Mesodermal cell (in vitro differentiated cells): ENCODE data around the gene CITED2.

ENCODE experiments used
- H3K27ac ChIP-seq: 2 replicates; pipeline ENCODE4 v1.7.0; 2013; ENCODE audit warnings: mild to moderate bottlenecking, low read depth, low read length, moderate library complexity; ENCODE audit not compliant: severe bottlenecking
- H3K36me3 ChIP-seq: 2 replicates; pipeline ENCODE4 v1.7.1; 2013; ENCODE audit warnings: mild to moderate bottlenecking, low read length, moderate library complexity; ENCODE audit not compliant: control insufficient read depth, insufficient read depth
- H3K4me1 ChIP-seq: one replicate; pipeline ENCODE4 v1.7.1; 2013; ENCODE audit warnings: mild to moderate bottlenecking, low read length; ENCODE audit not compliant: insufficient read depth, control insufficient read depth, poor library complexity, severe bottlenecking
- H3K4me3 ChIP-seq: 2 replicates; pipeline ENCODE4 v1.7.0; 2013; ENCODE audit warnings: low read length, control low read depth, mild to moderate bottlenecking; ENCODE audit not compliant: insufficient read depth, poor library complexity, severe bottlenecking; ENCODE audit errors: extremely low read depth
- H3K9me3 ChIP-seq: 2 replicates; pipeline ENCODE4 v1.7.1; 2013; ENCODE audit warnings: mild to moderate bottlenecking, low read length, moderate library complexity; ENCODE audit not compliant: control insufficient read depth
- WGBS, 2 experiments: methylation state at CpG; one replicate each; pipeline ENCODE4 v1.1.5; 2013; ENCODE audit warnings: missing lambda C conversion rate in 2 of 2; ENCODE audit not compliant: insufficient coverage in 2 of 2; 5-methylcytosine and 5-hydroxymethylcytosine counted together

CITED2 gene

DNA sequence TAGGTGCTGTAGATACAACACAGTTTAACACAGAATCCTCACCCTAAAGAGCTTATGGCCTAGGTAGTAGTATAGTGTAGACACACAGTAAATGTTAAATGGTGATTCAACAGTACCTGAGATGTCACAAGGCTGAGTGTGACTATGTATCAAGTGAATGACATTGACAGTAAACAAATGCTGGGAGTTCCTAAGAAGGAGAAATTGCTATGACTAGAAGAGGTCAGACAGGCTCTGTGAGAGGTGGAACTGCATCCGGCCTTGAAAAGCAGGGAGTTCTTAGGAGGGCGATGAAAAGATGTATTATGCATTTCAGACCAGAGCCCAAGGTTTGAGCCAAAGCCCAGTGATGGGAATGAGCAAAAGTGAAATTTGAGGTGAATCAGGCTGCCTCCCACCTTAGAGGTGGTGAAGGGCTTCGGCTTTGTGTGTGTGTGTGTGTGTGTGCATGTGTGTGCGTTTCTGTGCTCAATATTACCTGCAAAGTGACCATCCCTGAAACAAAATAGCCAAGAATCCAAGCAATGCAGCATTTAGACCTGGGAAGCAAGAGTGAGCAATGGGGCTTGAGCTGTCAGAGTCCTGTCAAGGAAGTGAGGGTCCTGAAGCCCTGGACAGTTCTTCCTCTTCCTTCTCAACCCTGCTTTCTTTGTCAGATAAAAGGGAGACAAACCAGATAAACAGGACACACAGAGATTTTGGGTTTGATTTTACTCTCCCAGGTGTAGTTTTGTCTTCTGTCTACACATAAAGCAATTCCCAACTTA is 32.3 kb upstream of the CITED2 start:
- peak overlapping the region; percentile 26 for H3K27ac ChIP-seq
- 96 to 98% methylated on average over 2 to 3 of the region's 4 CpGs for WGBS, 2 experiments

DNA sequence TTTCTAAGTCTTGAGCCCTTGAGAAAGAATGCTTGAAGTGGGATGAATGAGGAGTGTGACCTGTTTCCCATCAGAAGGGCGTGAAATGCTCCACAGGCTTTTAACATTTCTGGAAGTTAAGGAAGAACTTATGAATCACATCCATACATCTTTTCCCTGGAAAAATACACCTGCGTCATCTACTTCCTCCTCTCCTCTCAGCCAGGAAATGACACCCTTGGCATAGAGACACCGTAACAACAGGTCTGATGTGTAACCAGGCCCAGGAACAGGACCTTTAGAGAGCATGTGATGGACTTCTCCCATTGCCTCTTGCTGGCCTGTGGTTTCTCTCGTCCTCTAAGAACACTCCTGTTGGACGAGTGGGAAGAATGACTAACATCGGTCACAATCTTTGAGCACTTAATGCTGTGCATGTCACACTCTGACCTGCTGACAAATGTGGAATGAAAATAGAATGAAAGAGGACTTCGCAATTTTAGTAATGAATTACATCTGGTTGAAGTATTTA is 28.5 kb upstream of the CITED2 start:
- Histone ChIP-seq H3K9me3 (no peaks in the 10 kb centered on the region), H3K4me1 (peaks cover 13% of the 10 kb centered on the region)
- WGBS, 2 experiments, result 92 to 93% methylated on average over 5 to 6 of the region's 7 CpGs

More for the DNA sequence above, 32.3 kb upstream of the CITED2 start:
- Histone ChIP-seq H3K9me3 (no peaks in the 10 kb centered on the region), H3K4me3 (no peak overlapping the region), H3K36me3 (no peaks in the 10 kb centered on the region), H3K4me1 (peaks cover 27% of the 10 kb centered on the region)

DNA sequence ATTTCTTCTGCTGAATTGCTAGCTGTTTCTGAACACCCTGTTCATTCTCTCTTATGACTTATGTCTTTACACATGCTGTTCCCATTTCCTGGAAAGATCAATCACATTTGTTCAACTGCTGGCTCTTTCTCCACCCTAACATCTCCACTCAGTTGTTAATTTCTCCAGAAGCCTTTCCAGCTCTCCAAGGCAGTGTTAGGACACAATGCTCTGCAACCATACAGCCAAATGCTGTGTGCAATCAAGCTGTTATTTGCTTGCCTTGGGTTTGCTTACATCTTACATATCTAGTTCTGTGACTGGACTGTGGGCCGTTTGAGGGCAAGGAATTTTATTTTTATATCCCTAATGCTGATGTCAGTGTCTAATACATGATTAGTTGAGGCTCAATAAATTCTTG is 24.2 kb upstream of the CITED2 start:
- no peaks in the 10 kb centered on the region for H3K9me3 ChIP-seq
- WGBS, 2 experiments, result no CpG with 5 or more reads among the region's 1 CpG

More for the DNA sequence above, 28.5 kb upstream of the CITED2 start:
- no peaks in the 10 kb centered on the region for H3K36me3 ChIP-seq
- H3K27ac ChIP-seq, result no peak overlapping the region
- no peak overlapping the region for H3K4me3 ChIP-seq

GRCh38 chr6:139395891-139396301 is 21.4 kb upstream of the CITED2 start:
- no peak overlapping the region for H3K27ac ChIP-seq

More for the DNA sequence above, 24.2 kb upstream of the CITED2 start:
- no peak overlapping the region for H3K4me3 ChIP-seq
- no peaks in the 10 kb centered on the region for H3K36me3 ChIP-seq
- H3K27ac ChIP-seq, result no peak overlapping the region
- peaks cover 6% of the 10 kb centered on the region for H3K4me1 ChIP-seq

DNA sequence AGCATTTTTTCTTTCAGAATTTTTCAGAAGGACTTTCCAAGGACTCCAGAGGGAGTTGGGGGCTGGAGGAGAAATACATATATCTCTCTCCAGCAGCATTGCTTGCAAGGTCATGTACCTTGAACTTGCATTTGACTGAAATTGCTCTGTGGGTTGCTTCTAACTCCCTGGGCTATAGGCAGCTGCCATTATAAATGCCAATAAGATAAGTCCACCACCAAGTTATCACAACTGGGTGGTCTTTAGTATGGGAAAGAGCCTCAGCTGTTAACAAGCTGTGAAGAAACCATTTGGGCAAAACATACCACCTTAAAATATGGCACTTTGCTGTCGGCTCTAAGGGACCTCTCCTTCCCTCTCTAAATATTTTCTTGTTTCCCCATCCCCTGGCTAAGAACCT is 20.9 kb upstream of the CITED2 start:
- Histone ChIP-seq H3K27ac (no peak overlapping the region), H3K4me3 (no peak overlapping the region), H3K36me3 (no peaks in the 10 kb centered on the region), H3K9me3 (no peaks in the 10 kb centered on the region), H3K4me1 (peaks cover 15% of the 10 kb centered on the region)
- WGBS, 2 experiments, result 20 to 33% methylated on average over 1 of the region's 1 CpG

More at GRCh38 chr6:139395891-139396301, 21.4 kb upstream of the CITED2 start:
- no peak overlapping the region for H3K4me3 ChIP-seq
- 17 to 19% methylated on average over 4 to 8 of the region's 9 CpGs for WGBS, 2 experiments
- H3K9me3 ChIP-seq, result no peaks in the 10 kb centered on the region
- H3K4me1 ChIP-seq, result peaks cover 11% of the 10 kb centered on the region
- H3K36me3 ChIP-seq, result no peaks in the 10 kb centered on the region

DNA sequence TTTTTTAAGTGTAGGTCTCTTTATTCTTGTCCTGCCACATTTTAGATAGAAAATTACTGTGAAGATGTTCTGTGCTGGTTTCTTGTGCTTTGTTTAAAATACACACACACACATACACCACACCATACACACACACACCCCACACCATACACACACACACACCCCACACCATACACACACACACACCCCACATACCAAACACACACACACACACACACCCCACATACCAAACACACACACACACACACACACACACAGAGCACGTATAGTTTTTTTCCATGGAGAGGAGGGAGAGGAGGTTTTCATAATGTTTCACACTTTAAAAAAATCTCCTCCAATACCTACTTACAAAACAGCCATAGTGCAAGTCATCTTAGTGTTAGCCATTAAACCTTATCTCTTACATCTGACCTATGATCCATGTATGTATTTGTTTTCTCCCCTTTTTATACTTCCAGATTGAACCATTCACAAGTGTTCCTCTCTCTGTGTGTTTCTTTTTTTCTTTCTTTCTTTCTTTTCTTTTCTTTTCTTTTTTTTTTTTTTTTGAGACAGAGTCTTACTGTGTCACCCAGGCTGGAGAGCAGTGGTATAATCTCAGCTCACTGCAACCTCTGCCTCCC is 19.7 kb upstream of the CITED2 start:
- Histone ChIP-seq H3K36me3 (no peaks in the 10 kb centered on the region), H3K4me3 (no peak overlapping the region), H3K4me1 (peaks cover 15% of the 10 kb centered on the region), H3K9me3 (no peaks in the 10 kb centered on the region), H3K27ac (no peak overlapping the region)
- no CpG with 5 or more reads among the region's 1 CpG for WGBS, 2 experiments

DNA sequence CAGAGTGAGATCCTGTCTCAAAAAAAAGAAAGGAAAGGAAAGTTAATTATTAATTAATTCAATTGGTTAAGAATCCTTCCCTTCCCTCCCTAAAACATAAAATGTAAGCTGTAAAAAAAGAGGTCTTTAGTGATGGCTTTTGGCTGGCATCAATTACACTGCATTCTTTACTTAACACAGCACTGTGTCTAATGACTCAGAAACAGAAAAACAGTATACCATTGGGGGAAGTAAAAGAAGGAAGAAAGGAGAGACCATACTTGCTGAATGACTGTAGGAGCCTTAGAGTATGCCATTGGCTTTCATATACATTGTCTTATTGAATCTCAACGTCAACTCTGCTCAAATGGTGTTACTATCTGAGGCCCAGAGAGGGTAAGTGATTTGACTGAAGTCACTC is 18.3 kb upstream of the CITED2 start:
- Histone ChIP-seq H3K36me3 (no peaks in the 10 kb centered on the region), H3K27ac (no peak overlapping the region), H3K4me1 (peaks cover 15% of the 10 kb centered on the region), H3K9me3 (no peaks in the 10 kb centered on the region), H3K4me3 (no peak overlapping the region)
- 75 to 88% methylated on average over 1 of the region's 1 CpG for WGBS, 2 experiments

DNA sequence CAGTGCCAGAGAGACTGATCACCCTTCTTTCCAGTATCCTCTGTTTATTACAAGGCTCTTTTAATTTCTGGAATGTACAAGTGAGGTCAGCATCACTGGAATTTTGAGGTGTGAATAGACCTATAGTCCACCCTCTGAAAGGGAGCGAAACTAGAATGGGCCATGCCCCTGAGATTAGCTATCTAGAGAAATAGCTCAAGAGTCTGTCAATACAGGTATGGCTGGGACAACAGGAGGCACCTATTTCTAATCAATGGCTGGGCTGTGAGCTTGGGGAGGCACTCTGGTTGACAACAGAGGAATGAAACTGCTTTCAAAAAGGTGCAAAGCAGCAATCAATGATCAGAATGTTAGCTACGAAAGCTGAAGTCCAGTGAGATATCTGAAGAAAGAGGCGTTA is 17.3 kb upstream of the CITED2 start:
- Histone ChIP-seq H3K4me3 (no peak overlapping the region), H3K36me3 (no peaks in the 10 kb centered on the region), H3K27ac (no peak overlapping the region), H3K4me1 (peaks cover 15% of the 10 kb centered on the region), H3K9me3 (no peaks in the 10 kb centered on the region)
- WGBS, 2 experiments, result 93 to 96% methylated on average over 3 of the region's 3 CpGs

GRCh38 chr6:139390447-139390846 is 16.0 kb upstream of the CITED2 start:
- Histone ChIP-seq H3K9me3 (no peaks in the 10 kb centered on the region), H3K36me3 (no peaks in the 10 kb centered on the region), H3K4me3 (no peak overlapping the region), H3K4me1 (peaks cover 13% of the 10 kb centered on the region), H3K27ac (no peak overlapping the region)
- 73 to 83% methylated on average over 1 of the region's 2 CpGs for WGBS, 2 experiments

DNA sequence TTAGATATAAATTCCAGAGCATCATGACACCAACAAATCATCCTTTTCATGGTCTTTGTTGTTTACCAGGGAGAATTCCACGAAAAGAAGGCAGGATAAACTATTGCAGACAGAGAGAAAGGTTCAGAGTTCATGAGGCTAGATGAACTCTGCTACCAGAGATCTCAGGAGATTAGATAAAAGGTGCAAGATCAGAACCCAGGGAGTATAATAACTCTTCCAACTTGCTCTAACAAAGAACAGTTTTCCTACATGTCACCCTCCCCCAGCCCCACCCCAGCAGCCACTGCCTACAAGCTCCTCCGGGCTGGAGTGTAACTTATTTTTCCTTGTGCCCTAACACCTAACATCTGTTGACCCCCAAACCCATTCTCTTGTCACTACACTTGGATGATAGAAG is 13.9 kb upstream of the CITED2 start:
- 67% methylated on average over 1 of the region's 2 CpGs for WGBS, 2 experiments
- Histone ChIP-seq H3K27ac (no peak overlapping the region), H3K9me3 (no peaks in the 10 kb centered on the region), H3K4me3 (no peak overlapping the region), H3K4me1 (peaks cover 13% of the 10 kb centered on the region), H3K36me3 (no peaks in the 10 kb centered on the region)

DNA sequence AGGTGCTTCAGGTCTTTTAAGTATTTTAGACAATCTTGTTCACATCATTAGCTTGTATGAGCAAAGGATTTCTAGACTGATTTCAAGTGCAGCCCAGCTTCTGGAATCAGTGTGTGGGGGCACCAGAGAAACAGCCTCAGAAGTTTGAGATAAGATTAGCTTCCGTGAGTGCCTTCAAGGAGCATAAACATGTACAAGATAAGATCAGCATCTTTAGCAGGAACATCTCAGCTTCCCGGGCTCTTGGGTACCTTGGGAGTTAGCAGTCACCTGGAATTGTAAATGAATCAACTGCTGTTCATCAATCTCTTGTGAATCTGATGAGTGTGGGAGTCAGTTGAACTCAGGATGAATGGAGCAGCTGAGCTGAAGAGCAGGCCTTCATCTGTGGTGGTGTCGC is 12.0 kb upstream of the CITED2 start:
- WGBS, 2 experiments, result 73 to 79% methylated on average over 3 of the region's 3 CpGs
- Histone ChIP-seq H3K4me3 (no peak overlapping the region), H3K36me3 (no peaks in the 10 kb centered on the region), H3K4me1 (peaks cover 9% of the 10 kb centered on the region), H3K27ac (no peak overlapping the region), H3K9me3 (no peaks in the 10 kb centered on the region)
